Measurements from ENCODE around the gene DPP7. TPM values are rescaled to one million over a fixed set of nuclear protein-coding genes. Genes with fewer than 3 reads are reported as not detected.

DPP7 gene
- polyA plus RNA-seq (2013, experiment 1 of 4), result 28.1 TPM
- 27.5 TPM for polyA plus RNA-seq (2013, experiment 2 of 4)
- 22.0 TPM for polyA plus RNA-seq (2013, experiment 3 of 4)
- 24.2 TPM for polyA plus RNA-seq (2013, experiment 4 of 4)

DNA sequence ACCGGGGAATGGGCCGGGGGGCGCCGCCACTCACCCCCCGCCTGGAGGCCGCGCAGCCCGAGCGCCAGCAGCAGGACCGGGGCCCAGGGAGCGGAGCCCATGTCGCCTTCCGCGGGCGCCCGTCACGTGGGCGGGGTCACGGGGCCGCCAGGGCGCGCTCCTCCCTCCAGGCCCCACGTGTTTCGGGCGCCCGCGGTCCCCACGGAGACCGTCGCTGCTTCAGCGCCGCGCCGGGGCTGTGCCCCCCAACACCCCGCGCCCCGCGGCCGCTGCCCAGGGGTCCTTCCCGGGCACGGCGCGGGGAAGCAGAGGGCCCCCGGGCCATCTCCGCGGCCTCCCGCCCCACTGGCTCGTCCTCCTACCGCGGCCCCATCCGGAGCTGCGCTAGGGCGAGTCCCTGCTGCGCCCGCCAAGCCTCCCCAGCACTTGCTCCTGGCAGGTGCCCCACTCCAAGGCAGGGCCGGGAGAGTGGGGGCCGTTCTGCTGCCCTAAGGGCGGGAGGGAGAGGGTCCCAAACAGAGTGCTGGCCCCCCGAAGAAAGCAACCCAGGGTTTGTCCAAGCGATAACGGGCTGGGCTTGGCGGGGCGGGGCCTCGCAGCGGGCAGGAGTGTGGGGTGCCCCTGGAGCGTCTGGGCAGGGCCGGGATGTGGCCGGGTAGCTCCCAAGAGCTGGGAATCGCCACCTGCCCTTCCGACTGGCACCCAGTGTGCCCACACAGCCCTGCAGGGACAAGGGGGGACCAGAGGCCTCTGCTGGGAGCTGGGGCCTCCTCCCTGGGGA is at the start of gene DPP7:
Gene DPP7, minus strand, starts transcription at position 121 of the 781 bp plus-strand sequence. Its CDS starts 20 bp downstream, at position 101.
- H3K9me3 ChIP-seq (ENCODE audit: control insufficient read depth, low read length), result no peaks in the 10 kb centered on the region
- 13 to 14% methylated on average over 70 of the region's 70 CpGs for WGBS, 2 experiments
- no peaks in the 10 kb centered on the region for H3K36me3 ChIP-seq (ENCODE audit: control insufficient read depth, insufficient read depth, low read length)
- H3K4me3 ChIP-seq (ENCODE audit: insufficient read depth, low read depth, low read length), result peak within 1 kb of the TSS; percentile 39
- H3K27ac ChIP-seq (ENCODE audit: insufficient read depth, low read depth, low read length, poor library complexity, severe bottlenecking), result no peak within 1 kb of the TSS
- peaks cover 37% of the 10 kb centered on the region for H3K27me3 ChIP-seq (ENCODE audit: control insufficient read depth, insufficient read depth, low read length, poor library complexity, severe bottlenecking)
- no peaks in the 10 kb centered on the region for H3K4me1 ChIP-seq (ENCODE audit: control insufficient read depth, insufficient read depth, low read length)

DNA sequence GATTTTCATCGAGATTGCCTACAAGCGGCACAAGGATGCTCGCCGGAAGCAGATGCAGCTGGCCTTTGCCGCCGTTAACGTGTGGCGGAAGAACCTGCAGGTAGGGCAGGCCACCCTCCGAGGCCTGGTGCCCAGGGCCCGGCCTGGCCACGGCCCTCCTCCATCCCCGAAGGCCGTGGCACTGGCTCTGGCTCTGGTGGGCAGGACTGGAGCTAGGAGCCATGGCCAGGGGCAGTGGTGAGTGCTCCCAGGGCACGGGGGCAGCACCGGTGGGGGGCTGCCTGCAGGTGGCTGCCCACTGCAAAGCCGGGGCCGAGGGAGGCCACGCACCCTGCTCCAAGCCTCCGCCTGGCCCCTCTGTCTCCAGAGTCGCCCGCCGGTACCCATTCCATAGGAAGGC is 49.3 kb upstream of the DPP7 start:
- Histone ChIP-seq H3K36me3 (ENCODE audit: control insufficient read depth, insufficient read depth, low read length) (no peaks in the 10 kb centered on the region), H3K27me3 (ENCODE audit: control insufficient read depth, insufficient read depth, low read length, poor library complexity, severe bottlenecking) (peaks cover 100% of the 10 kb centered on the region), H3K27ac (ENCODE audit: insufficient read depth, low read depth, low read length, poor library complexity, severe bottlenecking) (no peak overlapping the region), H3K4me3 (ENCODE audit: insufficient read depth, low read depth, low read length) (no peak overlapping the region), H3K9me3 (ENCODE audit: control insufficient read depth, low read length) (no peaks in the 10 kb centered on the region), H3K4me1 (ENCODE audit: control insufficient read depth, insufficient read depth, low read length) (peaks cover 9% of the 10 kb centered on the region)
- 90 to 91% methylated on average over 22 of the region's 22 CpGs for WGBS, 2 experiments

DNA sequence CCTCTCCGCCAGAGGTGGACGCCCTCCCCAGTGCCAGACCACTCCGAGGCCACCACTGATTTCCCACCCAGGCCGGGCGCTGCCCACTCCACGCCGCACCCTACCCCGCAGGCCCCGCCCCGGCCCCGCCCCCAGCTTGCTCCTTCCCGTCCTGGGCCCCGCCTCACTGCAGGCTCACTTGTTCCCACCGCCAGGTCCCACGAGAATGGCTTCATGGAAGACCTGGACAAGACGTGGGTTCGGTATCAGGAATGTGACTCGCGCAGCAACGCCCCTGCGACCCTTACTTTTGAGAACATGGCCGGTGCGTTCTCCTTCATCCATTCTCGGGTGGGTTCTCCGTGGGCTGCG is 48.8 kb upstream of the DPP7 start:
- Histone ChIP-seq H3K4me1 (ENCODE audit: control insufficient read depth, insufficient read depth, low read length) (peaks cover 8% of the 10 kb centered on the region), H3K27me3 (ENCODE audit: control insufficient read depth, insufficient read depth, low read length, poor library complexity, severe bottlenecking) (peaks cover 100% of the 10 kb centered on the region), H3K4me3 (ENCODE audit: insufficient read depth, low read depth, low read length) (peak overlapping the region; percentile 10), H3K27ac (ENCODE audit: insufficient read depth, low read depth, low read length, poor library complexity, severe bottlenecking) (no peak overlapping the region), H3K9me3 (ENCODE audit: control insufficient read depth, low read length) (no peaks in the 10 kb centered on the region), H3K36me3 (ENCODE audit: control insufficient read depth, insufficient read depth, low read length) (no peaks in the 10 kb centered on the region)
- 31 to 35% methylated on average over 26 of the region's 26 CpGs for WGBS, 2 experiments

DNA sequence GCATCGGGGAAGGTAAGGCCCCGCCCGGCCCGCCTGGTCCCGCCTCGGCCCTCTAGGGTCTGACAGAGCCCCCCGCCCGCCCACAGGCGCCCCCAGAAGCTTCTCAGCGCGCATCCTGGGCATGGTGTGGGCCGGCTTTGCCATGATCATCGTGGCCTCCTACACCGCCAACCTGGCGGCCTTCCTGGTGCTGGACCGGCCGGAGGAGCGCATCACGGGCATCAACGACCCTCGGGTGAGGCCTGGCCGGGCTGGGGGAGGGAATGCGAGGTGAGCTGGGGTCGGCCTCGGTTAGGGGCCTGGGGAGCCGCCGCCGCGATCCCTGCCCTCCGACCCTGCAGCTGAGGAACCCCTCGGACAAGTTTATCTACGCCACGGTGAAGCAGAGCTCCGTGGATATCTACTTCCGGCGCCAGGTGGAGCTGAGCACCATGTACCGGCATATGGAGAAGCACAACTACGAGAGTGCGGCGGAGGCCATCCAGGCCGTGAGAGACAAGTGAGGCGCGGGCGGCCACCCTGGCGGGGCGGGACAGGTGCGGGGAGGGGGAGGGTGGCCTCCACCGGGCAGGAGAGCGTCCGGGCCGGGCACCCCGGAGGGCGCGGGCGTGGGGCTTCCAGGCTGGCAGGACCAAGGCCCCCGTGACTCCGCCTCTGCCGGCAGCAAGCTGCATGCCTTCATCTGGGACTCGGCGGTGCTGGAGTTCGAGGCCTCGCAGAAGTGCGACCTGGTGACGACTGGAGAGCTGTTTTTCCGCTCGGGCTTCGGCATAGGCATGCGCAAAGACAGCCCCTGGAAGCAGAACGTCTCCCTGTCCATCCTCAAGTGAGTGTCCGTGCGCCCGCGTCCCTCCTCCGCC is 48.2 kb upstream of the DPP7 start:
- Histone ChIP-seq H3K9me3 (ENCODE audit: control insufficient read depth, low read length) (no peaks in the 10 kb centered on the region), H3K4me3 (ENCODE audit: insufficient read depth, low read depth, low read length) (peak overlapping the region; percentile 10), H3K36me3 (ENCODE audit: control insufficient read depth, insufficient read depth, low read length) (no peaks in the 10 kb centered on the region), H3K27ac (ENCODE audit: insufficient read depth, low read depth, low read length, poor library complexity, severe bottlenecking) (no peak overlapping the region), H3K27me3 (ENCODE audit: control insufficient read depth, insufficient read depth, low read length, poor library complexity, severe bottlenecking) (peaks cover 100% of the 10 kb centered on the region), H3K4me1 (ENCODE audit: control insufficient read depth, insufficient read depth, low read length) (peaks cover 8% of the 10 kb centered on the region)
- 15% methylated on average over 74 of the region's 74 CpGs for WGBS, 2 experiments

DNA sequence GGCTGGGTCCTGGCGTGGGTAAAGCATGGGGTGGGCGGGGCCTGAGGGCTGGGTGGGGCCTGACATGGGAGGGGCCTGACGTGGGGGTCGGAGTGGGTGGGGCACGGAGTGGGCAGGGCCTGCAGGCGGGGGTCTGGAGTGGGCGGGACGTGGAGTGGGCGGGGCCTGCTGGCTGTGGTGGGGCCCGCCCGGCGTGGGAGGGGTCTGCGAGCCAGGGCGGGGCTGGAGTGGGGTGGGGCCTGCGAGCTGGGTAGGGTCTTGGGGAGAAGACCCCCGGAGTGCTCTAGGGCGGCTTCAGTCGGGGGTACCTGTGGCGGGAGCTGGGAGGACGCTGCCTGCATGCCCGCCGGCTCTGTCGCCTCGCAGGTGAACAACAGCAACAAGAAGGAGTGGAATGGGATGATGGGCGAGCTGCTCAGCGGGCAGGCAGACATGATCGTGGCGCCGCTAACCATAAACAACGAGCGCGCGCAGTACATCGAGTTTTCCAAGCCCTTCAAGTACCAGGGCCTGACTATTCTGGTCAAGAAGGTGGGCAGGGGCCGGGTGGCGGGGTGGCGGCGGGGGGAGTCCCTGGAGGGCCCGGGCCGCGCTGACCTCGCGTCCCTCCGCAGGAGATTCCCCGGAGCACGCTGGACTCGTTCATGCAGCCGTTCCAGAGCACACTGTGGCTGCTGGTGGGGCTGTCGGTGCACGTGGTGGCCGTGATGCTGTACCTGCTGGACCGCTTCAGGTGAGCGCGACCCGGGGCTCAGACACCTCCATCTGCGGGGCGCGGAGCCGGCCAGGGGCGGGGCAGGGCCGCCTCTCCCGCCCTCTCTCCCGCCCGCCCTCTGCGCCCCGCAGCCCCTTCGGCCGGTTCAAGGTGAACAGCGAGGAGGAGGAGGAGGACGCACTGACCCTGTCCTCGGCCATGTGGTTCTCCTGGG is 47.3 kb upstream of the DPP7 start:
- H3K27ac ChIP-seq (ENCODE audit: insufficient read depth, low read depth, low read length, poor library complexity, severe bottlenecking), result no peak overlapping the region
- H3K36me3 ChIP-seq (ENCODE audit: control insufficient read depth, insufficient read depth, low read length), result no peaks in the 10 kb centered on the region
- peaks cover 100% of the 10 kb centered on the region for H3K27me3 ChIP-seq (ENCODE audit: control insufficient read depth, insufficient read depth, low read length, poor library complexity, severe bottlenecking)
- H3K4me1 ChIP-seq (ENCODE audit: control insufficient read depth, insufficient read depth, low read length), result no peaks in the 10 kb centered on the region
- no peak overlapping the region for H3K4me3 ChIP-seq (ENCODE audit: insufficient read depth, low read depth, low read length)
- H3K9me3 ChIP-seq (ENCODE audit: control insufficient read depth, low read length), result no peaks in the 10 kb centered on the region
- 26% methylated on average over 71 of the region's 71 CpGs for whole genome bisulfite sequencing, 2 experiments

DNA sequence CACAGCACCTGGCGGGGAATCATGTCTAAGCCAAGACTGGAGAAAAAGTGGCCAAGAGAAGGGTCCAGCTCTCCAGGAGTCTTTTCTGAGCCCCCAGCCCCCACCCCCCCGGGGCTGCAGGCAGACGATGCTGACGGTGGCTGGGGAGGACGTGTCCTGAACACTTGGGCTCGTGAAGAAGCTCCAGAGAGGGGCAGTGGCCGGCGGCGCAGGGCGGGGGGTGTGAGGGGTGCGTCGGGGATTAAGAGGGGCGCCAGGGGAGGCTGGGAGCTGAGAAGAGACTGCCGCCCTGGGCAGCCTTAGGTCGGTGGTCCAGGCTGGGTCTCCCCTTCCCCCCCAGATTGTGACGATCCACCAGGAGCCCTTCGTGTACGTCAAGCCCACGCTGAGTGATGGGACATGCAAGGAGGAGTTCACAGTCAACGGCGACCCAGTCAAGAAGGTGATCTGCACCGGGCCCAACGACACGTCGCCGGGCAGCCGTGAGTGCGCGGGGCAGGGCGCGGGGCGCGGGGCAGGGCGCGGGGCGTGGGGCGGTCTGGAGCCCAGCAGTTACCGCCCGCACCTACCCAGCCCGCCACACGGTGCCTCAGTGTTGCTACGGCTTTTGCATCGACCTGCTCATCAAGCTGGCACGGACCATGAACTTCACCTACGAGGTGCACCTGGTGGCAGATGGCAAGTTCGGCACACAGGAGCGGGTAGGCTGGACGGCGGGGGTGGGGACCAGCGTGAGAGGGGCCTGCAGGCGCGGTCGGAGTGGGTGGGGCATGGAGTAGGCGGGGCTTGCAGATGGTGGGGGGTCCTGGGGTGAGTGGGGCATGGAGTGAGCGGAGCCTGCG is 46.4 kb upstream of the DPP7 start:
- no peaks in the 10 kb centered on the region for H3K4me1 ChIP-seq (ENCODE audit: control insufficient read depth, insufficient read depth, low read length)
- no peak overlapping the region for H3K27ac ChIP-seq (ENCODE audit: insufficient read depth, low read depth, low read length, poor library complexity, severe bottlenecking)
- H3K36me3 ChIP-seq (ENCODE audit: control insufficient read depth, insufficient read depth, low read length), result no peaks in the 10 kb centered on the region
- WGBS, 2 experiments, result 62 to 64% methylated on average over 56 of the region's 56 CpGs
- H3K9me3 ChIP-seq (ENCODE audit: control insufficient read depth, low read length), result no peaks in the 10 kb centered on the region
- H3K27me3 ChIP-seq (ENCODE audit: control insufficient read depth, insufficient read depth, low read length, poor library complexity, severe bottlenecking), result peaks cover 100% of the 10 kb centered on the region
- no peak overlapping the region for H3K4me3 ChIP-seq (ENCODE audit: insufficient read depth, low read depth, low read length)

DNA sequence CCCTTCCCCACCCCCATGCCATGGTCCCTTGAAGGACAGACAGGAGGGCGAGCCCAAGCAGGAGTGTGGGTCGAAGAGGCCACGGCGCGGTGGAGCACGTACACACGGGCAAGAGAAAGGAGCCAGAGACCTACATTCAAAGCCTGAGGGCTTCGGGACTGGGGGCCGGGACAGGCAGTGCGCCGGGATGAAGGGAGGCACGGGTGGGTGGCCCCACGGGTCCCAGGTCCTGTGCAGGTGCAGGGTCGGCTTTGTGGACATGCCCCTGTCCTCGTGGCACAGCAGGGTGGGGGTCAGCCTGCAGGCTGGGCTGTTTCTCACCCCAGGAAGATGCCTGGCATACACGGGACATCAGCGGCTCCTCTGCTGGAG is 45.5 kb upstream of the DPP7 start:
- WGBS, 2 experiments, result 70 to 73% methylated on average over 17 of the region's 17 CpGs
- no peak overlapping the region for H3K27ac ChIP-seq (ENCODE audit: insufficient read depth, low read depth, low read length, poor library complexity, severe bottlenecking)
- H3K36me3 ChIP-seq (ENCODE audit: control insufficient read depth, insufficient read depth, low read length), result no peaks in the 10 kb centered on the region
- H3K4me1 ChIP-seq (ENCODE audit: control insufficient read depth, insufficient read depth, low read length), result no peaks in the 10 kb centered on the region
- no peaks in the 10 kb centered on the region for H3K9me3 ChIP-seq (ENCODE audit: control insufficient read depth, low read length)
- peaks cover 100% of the 10 kb centered on the region for H3K27me3 ChIP-seq (ENCODE audit: control insufficient read depth, insufficient read depth, low read length, poor library complexity, severe bottlenecking)
- no peak overlapping the region for H3K4me3 ChIP-seq (ENCODE audit: insufficient read depth, low read depth, low read length)

DNA sequence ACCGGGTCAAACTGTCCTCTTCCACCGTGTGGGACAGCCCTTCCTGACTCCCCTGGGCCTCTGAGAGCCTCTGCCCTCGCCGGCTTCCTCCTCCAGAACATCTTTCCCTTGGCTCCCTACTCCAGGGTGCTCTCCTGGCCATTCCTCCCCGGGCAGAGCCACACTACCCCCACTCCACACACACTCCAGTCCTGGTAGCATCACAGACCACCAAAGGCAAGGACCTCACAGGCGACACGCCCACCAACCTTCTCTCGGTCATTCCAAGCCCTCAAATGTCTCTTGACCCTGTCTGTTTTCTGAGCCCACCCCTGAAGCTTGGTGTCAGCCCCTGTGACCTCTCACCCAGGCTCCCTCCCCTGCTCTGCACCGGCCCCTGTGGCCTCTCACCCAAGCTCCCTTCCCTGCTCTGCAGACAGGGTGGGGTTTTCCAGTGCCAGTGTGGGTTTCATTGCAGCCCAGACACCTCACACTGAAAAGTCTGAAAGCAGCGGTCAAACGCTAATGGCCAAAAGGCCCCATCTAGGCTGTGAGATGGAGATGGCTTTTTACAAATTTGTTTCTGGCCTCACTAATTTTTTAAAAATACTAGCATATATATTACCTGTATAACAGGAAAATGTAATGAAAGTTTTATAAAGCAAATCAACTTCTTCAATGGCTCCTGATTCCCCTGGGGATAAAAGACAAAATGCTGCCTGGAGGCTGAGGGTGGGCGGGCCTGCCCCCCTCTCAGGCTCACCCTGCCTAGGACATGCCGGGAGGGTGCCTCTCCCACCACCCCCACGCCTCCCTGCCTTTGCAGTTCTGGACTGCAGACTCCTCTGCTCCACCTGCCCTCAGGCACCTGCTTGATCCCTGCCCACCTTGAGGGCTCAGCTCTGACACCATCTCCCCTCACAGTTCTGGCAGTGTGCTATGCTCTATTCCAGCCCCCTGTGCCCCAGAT is 44.8 kb upstream of the DPP7 start:
- peaks cover 99% of the 10 kb centered on the region for H3K27me3 ChIP-seq (ENCODE audit: control insufficient read depth, insufficient read depth, low read length, poor library complexity, severe bottlenecking)
- H3K4me1 ChIP-seq (ENCODE audit: control insufficient read depth, insufficient read depth, low read length), result no peaks in the 10 kb centered on the region
- no peaks in the 10 kb centered on the region for H3K9me3 ChIP-seq (ENCODE audit: control insufficient read depth, low read length)
- H3K36me3 ChIP-seq (ENCODE audit: control insufficient read depth, insufficient read depth, low read length), result no peaks in the 10 kb centered on the region
- H3K27ac ChIP-seq (ENCODE audit: insufficient read depth, low read depth, low read length, poor library complexity, severe bottlenecking), result no peak overlapping the region
- 50 to 52% methylated on average over 14 of the region's 14 CpGs for WGBS, 2 experiments
- H3K4me3 ChIP-seq (ENCODE audit: insufficient read depth, low read depth, low read length), result no peak overlapping the region
